GM12872 (cell line): ENCODE measurements around the gene MYH14.

Source experiments
- CTCF ChIP-seq: IDR thresholded peaks from 3 replicates; pipeline ENCODE4 v1.5.1; 2011; ENCODE audit warnings: low read depth, mild to moderate bottlenecking, low read length, moderate library complexity; ENCODE audit not compliant: insufficient read depth

MYH14 gene

GRCh38 chr19:50328224-50328872 is 124.9 kb downstream of the MYH14 start:
- TF ChIP-seq CTCF: no peak

GRCh38 chr19:50328873-50329145 is 125.4 kb downstream of the MYH14 start:
- TF ChIP-seq CTCF: no peak

- TF ChIP-seq CTCF: no peak
These were observed 125.9 kb downstream of the MYH14 start, which contains the start of gene KCNC3 for GRCh38 chr19:50329146-50329925. KCNC3 (minus strand) TSS chr19:50329377; CDS start chr19:50329082, 295 bp downstream.

- TF ChIP-seq CTCF: no peak
These were observed 127.1 kb downstream of the MYH14 start for GRCh38 chr19:50330365-50331078.

DNA sequence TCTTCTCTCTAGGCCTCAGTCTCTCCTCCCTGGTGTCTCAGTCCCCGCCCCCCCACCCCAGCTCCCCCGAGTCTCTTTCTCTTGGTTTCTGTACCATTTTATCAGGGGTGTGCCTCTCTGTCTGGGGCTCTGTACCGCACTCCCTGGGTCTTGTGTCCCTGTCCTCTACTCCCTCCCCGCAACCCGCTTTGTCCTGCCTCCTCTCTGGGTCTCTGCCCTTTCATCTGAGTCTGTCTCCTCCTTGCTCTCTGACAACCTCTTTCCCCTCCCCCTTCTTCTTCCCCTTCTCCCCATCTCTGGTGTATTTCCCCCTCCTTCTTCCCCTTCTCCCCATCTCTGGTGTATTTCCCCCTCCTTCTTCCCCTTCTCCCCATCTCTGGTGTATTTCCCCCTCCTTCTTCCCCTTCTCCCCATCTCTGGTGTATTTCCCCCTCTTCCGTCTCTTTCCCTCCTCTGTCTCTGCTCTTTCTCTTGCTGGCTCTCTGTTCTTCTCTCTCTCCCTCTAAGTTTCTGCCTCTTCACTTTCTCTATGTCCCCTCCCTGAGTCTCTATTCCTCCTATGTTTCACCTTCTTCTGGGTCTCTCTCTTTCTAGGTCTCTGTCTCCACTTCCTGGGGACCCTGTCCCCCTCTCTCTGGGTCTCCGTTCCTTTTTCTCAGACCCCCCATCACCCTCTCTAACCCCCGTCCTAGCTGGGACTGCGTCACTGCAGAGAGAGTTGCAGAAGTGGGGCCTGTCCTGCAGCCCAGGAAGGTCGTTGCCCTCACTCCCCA is 128.0 kb downstream of the MYH14 start:
- TF ChIP-seq CTCF: no peak

DNA sequence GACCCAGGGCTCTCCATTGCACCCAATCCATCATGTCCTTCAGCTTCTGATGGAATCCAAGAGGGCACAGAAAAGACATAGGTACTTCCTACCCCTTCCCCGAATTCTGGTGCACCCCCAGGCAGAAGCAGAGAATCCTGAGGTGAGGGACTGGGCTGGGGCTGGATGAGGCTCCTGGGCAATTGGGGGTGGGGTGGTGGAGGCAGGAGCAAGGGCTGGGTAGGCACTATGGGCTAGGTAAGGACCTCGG is 128.5 kb downstream of the MYH14 start:
- TF ChIP-seq CTCF: no peak

DNA sequence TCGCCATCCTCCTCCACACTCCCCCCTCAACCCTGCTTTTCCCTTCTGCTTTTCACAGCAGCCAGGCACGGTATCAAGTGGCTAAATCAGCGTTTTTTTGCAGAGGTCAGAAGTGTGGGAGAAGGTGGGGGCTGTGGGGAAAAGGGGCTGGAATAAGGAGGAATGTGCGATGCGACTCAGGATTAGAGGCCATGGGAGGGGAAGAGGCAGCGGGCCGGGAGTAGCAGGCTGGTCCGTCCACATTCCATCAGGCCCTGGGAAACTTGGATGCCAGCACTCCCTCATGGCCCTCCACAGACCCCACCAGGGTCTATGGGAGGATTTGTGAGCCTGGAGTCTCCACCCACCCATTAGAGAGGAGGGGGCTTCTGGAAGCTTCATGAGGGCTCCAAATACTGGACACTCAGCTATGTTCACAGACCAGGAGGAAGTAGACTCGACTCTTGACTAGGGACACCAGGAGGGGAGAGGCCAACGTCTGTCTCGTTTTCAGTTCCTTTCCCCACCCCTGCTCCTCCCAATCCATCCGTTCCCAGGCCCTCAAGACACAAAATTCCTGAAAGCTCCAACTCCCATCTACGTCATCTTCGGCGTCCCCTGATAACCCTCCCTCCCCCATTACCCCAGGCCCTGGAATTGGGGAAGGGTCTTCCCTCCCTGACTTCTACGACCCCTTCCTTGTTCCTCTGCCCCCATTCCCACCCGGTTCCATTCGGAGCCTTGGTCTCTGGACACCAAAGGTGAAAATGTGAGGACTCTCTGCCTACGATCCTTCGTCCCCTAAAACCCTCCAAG is 129.0 kb downstream of the MYH14 start:
- TF ChIP-seq CTCF: no peak
